NT2/D1 (cell line): ENCODE measurements around the gene TBC1D22A.

Source experiments
- SUZ12 ChIP-seq: IDR thresholded peaks from 2 replicates; pipeline ENCODE4 v1.6.1; 2011; ENCODE audit not compliant: insufficient read length, insufficient read depth; ENCODE audit errors: extremely low read depth
- YY1 ChIP-seq: IDR thresholded peaks from 2 replicates; pipeline ENCODE4 v1.6.1; 2011; ENCODE audit not compliant: insufficient read length, insufficient read depth
- ZNF274 ChIP-seq: IDR thresholded peaks from 2 replicates; pipeline ENCODE4 v1.6.1; 2011; ENCODE audit warnings: mild to moderate bottlenecking, low read depth, low read length

DNA sequence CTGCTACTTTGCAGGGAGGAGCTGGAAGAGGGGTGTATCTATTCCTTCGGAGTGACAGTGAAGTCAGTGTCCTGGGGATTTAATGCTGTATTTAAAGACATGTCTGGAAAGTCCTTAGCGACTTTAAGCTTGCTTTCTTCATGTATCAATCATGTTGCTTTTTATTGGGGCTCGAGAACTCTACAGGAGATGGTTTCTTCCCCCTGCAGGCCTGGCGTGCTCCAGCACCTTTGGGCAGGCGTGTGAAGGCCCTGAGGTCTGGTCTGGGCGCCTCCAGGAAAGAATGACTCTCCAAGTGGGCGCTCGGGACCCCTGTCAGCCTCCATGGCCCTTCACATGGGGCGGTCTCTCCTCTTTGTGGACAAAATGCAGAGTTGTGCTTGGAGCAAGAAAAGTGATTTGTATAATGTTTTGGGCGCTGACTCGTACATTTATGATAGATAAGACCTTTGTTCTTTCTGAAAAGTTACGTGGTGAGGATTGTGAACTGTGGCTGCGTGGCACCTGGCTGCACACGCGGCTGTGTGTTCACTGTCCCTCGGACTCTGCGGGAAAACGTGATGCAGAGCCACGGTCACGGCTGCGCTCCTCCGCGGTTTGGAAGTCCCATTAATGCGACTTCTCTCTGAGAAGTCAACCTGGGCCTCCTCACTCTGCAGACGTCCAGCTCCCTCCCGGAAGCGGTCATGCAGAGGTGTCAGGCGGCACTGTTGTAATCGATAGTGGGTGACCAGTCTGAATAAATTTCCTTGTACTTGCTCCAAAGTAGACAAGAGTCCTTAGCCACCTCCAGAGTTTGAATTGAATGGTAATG lies 282.5 kb downstream of the TBC1D22A start:
- TF ChIP-seq YY1: no peak
- no peak for TF ChIP-seq ZNF274
- no peak for TF ChIP-seq SUZ12
